ENCODE data around the gene LCMT1. TPM values are rescaled to one million over a fixed set of nuclear protein-coding genes. Genes with fewer than 3 reads are reported as not detected.

LCMT1 gene
- polyA plus RNA-seq, 1 donor from 2014 or later, result 45.5 TPM

DNA sequence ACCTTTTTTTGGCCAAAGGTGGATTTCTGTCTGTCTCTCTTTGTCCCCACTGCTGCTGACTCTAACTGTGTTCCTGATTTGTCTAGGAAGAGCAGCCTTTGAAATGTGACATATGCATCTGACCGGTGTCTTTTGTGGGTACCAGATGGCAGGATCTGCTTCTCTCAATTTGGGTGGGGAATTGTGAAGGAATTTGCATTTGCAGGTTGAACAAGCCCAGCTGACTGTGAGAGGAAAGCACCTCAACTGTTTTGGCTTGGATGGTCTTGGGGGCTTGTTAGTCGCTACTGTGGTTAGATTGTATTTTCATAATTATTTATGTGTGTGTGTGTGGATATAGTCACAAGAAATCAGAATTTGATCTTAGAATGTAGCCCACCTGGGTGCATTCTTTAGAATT, 37.7 kb upstream of the LCMT1 start:
- Histone ChIP-seq H3K27ac (ENCODE audit: low read length) (no peak overlapping the region), H3K4me3 (ENCODE audit: low read length) (no peak overlapping the region), H3K9me2 (ENCODE audit: insufficient read depth, low read length) (no peaks in the 10 kb centered on the region), H3K36me3 (ENCODE audit: insufficient read depth, low read length) (no peaks in the 10 kb centered on the region), H3K27me3 (ENCODE audit: insufficient read depth, low read depth, low read length) (no peaks in the 10 kb centered on the region), H3F3A (ENCODE audit: insufficient read depth, low read length, poor library complexity, severe bottlenecking) (no peaks in the 10 kb centered on the region), H3K79me2 (replicated peaks; ENCODE audit: insufficient read depth, low read length) (no peaks in the 10 kb centered on the region), H4K20me1 (ENCODE audit: insufficient read depth) (no peaks in the 10 kb centered on the region), H3K9ac (ENCODE audit: low read length) (no peak overlapping the region), H3K4me2 (ENCODE audit: low read length) (no peak overlapping the region), H3K9me3 (ENCODE audit: low read length) (no peaks in the 10 kb centered on the region), H2AFZ (ENCODE audit: low read depth, low read length) (no peak overlapping the region)
- no peak for TF ChIP-seq EZH2 (IDR thresholded peaks at IDR 0.05; ENCODE audit: borderline replicate concordance, insufficient read depth, low read length, poor library complexity, severe bottlenecking)
- TF ChIP-seq RAD21 (conservative IDR thresholded peaks at IDR 0.05), result no peak

DNA sequence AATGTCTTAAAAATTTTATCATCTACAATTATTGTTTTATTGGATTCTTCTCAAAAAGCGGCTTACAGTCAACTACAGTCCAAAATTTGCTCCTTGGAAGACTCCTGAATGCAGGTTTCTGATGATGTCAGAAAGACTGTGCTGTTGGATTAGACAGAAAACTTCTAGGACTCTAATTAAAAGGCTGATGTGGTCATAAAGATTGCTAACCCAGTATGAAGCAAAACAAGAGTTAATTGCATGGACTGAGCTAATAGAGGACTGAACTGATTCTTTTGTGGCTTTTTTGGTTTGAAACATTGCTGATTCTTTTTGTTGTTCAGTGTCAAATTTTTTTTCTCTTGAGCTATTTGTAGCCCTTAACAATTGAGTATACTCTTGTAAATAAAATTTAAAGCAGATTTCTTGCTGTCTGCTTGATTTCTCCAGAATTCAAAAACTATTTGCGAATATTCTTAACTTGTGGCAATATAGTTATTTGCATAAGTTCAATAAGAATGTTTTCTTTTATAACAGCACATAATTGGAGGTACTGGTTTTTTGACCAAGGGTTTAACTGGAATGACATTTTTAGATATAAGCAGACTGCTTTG, 33.1 kb upstream of the LCMT1 start:
- no peaks in the 10 kb centered on the region for H3K9me3 ChIP-seq (ENCODE audit: low read length)
- no peak overlapping the region for H3K4me3 ChIP-seq (ENCODE audit: low read length)
- H3K36me3 ChIP-seq (ENCODE audit: insufficient read depth, low read length), result no peaks in the 10 kb centered on the region
- no peak for TF ChIP-seq EZH2 (IDR thresholded peaks at IDR 0.05; ENCODE audit: borderline replicate concordance, insufficient read depth, low read length, poor library complexity, severe bottlenecking)
- no peak for TF ChIP-seq POLR2AphosphoS5 (IDR thresholded peaks at IDR 0.05)
- no peak for TF ChIP-seq SMC3 (conservative IDR thresholded peaks at IDR 0.05; ENCODE audit: poor library complexity)
- TF ChIP-seq MXI1 (conservative IDR thresholded peaks at IDR 0.05; ENCODE audit: poor library complexity, severe bottlenecking), result no peak
- TF ChIP-seq EP300 (conservative IDR thresholded peaks at IDR 0.05; ENCODE audit: poor library complexity, severe bottlenecking), result no peak
- TF ChIP-seq, protein P1, sequence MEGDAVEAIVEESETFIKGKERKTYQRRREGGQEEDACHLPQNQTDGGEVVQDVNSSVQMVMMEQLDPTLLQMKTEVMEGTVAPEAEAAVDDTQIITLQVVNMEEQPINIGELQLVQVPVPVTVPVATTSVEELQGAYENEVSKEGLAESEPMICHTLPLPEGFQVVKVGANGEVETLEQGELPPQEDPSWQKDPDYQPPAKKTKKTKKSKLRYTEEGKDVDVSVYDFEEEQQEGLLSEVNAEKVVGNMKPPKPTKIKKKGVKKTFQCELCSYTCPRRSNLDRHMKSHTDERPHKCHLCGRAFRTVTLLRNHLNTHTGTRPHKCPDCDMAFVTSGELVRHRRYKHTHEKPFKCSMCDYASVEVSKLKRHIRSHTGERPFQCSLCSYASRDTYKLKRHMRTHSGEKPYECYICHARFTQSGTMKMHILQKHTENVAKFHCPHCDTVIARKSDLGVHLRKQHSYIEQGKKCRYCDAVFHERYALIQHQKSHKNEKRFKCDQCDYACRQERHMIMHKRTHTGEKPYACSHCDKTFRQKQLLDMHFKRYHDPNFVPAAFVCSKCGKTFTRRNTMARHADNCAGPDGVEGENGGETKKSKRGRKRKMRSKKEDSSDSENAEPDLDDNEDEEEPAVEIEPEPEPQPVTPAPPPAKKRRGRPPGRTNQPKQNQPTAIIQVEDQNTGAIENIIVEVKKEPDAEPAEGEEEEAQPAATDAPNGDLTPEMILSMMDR (IDR thresholded peaks at IDR 0.05; ENCODE audit: poor library complexity, severe bottlenecking), result no peak
- TF ChIP-seq TAF1 (IDR thresholded peaks at IDR 0.05; ENCODE audit: low read depth), result no peak
- TF ChIP-seq RAD21 (conservative IDR thresholded peaks at IDR 0.05), result no peak
- TF ChIP-seq, protein P2, sequence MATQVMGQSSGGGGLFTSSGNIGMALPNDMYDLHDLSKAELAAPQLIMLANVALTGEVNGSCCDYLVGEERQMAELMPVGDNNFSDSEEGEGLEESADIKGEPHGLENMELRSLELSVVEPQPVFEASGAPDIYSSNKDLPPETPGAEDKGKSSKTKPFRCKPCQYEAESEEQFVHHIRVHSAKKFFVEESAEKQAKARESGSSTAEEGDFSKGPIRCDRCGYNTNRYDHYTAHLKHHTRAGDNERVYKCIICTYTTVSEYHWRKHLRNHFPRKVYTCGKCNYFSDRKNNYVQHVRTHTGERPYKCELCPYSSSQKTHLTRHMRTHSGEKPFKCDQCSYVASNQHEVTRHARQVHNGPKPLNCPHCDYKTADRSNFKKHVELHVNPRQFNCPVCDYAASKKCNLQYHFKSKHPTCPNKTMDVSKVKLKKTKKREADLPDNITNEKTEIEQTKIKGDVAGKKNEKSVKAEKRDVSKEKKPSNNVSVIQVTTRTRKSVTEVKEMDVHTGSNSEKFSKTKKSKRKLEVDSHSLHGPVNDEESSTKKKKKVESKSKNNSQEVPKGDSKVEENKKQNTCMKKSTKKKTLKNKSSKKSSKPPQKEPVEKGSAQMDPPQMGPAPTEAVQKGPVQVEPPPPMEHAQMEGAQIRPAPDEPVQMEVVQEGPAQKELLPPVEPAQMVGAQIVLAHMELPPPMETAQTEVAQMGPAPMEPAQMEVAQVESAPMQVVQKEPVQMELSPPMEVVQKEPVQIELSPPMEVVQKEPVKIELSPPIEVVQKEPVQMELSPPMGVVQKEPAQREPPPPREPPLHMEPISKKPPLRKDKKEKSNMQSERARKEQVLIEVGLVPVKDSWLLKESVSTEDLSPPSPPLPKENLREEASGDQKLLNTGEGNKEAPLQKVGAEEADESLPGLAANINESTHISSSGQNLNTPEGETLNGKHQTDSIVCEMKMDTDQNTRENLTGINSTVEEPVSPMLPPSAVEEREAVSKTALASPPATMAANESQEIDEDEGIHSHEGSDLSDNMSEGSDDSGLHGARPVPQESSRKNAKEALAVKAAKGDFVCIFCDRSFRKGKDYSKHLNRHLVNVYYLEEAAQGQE (IDR thresholded peaks at IDR 0.05; ENCODE audit: borderline replicate concordance), result no peak
- H3K27me3 ChIP-seq (ENCODE audit: insufficient read depth, low read depth, low read length), result no peaks in the 10 kb centered on the region
- no peak overlapping the region for H3K27ac ChIP-seq (ENCODE audit: low read length)
- no peak overlapping the region for H2AFZ ChIP-seq (ENCODE audit: low read depth, low read length)
- H3K9ac ChIP-seq (ENCODE audit: low read length), result no peak overlapping the region
- no peaks in the 10 kb centered on the region for H3K79me2 ChIP-seq (replicated peaks; ENCODE audit: insufficient read depth, low read length)
- no peaks in the 10 kb centered on the region for H4K20me1 ChIP-seq (ENCODE audit: insufficient read depth)
- no peaks in the 10 kb centered on the region for H3F3A ChIP-seq (ENCODE audit: insufficient read depth, low read length, poor library complexity, severe bottlenecking)
- H3K9me2 ChIP-seq (ENCODE audit: insufficient read depth, low read length), result no peaks in the 10 kb centered on the region
- H3K4me2 ChIP-seq (ENCODE audit: low read length), result no peak overlapping the region

All from neural cell (in vitro differentiated cells).